NCI-H748 (cell line): ENCODE measurements around the gene ZNF81.
A peak's percentile ranks its signal among the peaks of the same experiment; 100 is the strongest.
"Not testable (repeated sequence)": the region's sequence is repeated elsewhere in the genome, so short reads cannot be mapped to it uniquely, and the experiment has no call there.

Experiments used
- DNase-seq: peaks from one replicate; lab custom pipeline; 2025; ENCODE audit not compliant: unreplicated experiment; lab: John Stamatoyannopoulos, UW

ZNF81 gene

GRCh38 chrX:47836164-47837072 lies at the start of gene ZNF81:
TSS of gene ZNF81 (plus strand) at chrX:47836902. CDS start at chrX:47846268, 9,366 bp downstream.
- peak; percentile 98 for DNase-seq

DNA sequence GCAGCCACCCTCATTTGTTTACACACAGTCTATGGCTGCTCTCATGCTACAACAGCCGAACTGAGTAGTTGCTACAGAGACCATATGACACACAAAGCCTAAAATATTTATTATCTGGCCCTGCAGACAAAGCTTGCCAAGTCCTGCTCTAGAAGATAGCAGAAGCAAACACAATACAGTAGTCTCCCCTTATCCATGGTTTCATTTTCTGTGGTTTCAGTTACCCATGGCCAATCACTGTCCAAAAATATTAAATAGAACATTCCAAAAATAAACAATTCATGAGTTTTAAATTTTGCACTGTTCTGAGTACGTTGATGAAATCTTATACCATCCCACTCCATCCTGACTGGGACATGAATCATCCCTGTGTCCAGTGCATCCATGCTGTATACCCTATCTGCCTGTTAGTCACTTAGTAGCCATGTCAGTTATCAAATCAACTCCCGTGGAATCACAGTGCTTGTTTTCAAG lies 40.2 kb upstream of the ZNF81 start:
- DNase-seq: no peak

DNA sequence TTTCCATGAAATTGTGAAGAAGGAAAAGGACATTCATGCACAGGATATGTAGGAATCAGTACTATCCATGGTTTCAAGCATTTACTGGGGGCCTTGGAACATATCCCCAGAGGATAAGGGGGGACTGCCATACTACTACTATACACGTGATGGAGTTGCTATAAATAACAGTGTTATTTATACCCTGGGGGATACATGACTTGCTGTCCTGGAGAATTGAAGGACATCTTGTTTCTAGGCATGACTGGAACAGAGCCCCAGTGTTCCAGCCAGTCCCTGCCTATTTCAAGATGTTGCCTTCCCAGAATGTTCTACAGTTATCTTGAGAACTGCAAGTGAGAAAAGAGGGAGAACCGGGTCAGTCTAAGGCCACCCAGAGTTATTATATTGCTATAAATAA lies 39.6 kb upstream of the ZNF81 start:
- no peak for DNase-seq

DNA sequence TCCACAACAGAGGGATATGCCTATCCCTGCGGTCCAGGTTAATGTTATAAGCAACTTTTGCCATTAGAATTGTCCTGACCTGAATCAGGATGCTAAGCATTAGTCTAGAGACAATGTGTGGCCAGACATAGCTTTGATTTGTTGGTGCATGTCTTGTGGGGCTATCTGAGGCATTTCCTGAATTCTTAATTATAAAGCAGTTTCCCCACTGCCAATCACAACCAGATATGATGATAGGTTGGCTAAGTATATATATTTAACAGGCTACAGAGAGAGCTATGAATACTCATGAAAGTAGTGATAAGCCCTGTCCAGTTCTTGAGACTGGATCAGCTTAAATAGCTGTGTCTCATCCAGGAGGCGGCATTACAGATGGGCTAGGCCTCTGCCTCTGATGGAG lies 37.8 kb upstream of the ZNF81 start:
- DNase-seq: no peak

- peak; percentile 35 for DNase-seq
Observed at GRCh38 chrX:47802589-47802988, 34.1 kb upstream of the ZNF81 start.

DNA sequence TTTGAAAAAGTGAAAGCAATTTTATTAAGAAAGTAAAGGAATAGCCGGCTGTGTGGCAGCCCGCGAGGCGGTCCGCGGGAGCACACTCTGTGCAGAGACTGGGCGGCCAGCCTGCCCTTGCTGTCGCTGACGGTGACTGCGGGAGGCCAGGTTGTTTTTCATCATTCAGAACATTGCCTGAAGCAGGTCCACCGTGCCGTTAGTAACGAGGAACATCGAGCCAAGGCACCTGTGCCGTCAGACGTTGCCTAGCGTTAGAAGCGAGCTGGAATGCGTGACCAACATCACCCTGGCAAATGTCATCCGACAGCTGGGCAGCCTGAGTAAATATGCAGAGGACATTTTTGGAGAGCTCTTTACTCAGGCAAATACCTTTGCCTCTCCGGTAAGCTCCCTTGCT lies 33.6 kb upstream of the ZNF81 start:
- peak; percentile 77 for DNase-seq

- DNase-seq: no peak
Observed at GRCh38 chrX:47804315-47804714, 32.4 kb upstream of the ZNF81 start.

DNA sequence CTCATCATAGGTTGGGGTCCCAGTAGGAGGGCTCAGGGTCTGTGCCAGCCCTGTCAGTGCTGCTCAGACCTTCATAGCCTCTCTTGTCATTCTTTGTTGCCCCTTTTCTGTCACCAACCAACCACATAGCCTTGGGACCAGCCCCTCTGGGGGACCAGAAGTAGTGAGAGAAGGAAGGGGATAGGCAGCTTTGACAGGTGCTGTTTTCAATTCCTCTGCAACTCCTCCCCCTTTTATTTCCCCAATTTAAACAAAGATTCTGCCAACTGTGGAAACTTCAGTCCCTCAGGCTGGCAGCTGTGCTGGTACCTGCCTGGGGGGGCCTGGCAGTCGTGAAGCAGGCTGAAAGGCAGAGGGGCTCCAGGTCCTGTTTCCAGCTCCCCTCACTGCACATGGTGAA lies 30.9 kb upstream of the ZNF81 start:
- DNase-seq: not testable (repeated sequence)

- DNase-seq: not testable (repeated sequence)
Observed at GRCh38 chrX:47806415-47807271, 30.1 kb upstream of the ZNF81 start.

- not testable (repeated sequence) for DNase-seq
Observed at GRCh38 chrX:47807272-47807538, 29.5 kb upstream of the ZNF81 start.

DNA sequence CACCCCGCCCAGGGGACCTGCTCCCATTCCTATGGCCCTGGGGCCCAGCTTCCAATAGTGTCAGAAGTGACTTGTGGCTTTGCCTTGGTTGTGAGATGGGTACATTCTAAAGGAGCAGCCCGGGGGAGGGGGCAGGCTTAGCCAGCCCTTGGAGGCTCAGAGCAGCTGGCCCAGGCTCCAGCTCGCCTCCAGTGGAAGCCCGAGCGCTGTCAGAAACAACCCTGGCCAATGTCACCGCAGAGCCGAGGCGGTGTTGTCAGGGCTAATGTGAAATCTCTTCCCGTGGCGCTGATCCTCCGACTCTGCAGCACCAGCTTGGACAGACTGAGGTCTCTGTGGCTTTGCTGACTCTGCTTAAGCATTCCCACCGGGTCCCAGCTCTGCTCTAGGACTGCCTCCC lies 29.2 kb upstream of the ZNF81 start:
- DNase-seq: no peak

GRCh38 chrX:47808904-47809788 lies 27.6 kb upstream of the ZNF81 start:
- DNase-seq: no peak

DNA sequence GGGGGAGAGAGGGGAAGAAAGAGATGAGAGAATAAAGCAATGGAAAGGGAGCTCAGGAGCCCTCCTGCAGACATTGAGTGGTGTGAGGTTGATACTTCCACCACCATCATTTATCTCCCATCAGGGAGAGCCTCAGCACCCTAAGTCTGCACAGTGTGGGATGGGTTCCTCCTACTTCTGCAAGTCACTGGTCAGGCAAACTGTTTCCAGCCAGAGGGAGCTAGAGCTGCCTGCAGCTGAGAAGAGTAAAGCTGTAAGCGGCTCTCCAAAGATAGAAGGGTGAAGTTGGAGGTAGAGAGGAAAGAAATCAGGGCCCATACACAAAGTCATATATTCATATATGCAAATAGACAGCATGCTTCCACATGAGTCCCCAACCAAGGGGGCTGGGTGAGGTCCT lies 21.9 kb upstream of the ZNF81 start:
- DNase-seq: no peak

DNA sequence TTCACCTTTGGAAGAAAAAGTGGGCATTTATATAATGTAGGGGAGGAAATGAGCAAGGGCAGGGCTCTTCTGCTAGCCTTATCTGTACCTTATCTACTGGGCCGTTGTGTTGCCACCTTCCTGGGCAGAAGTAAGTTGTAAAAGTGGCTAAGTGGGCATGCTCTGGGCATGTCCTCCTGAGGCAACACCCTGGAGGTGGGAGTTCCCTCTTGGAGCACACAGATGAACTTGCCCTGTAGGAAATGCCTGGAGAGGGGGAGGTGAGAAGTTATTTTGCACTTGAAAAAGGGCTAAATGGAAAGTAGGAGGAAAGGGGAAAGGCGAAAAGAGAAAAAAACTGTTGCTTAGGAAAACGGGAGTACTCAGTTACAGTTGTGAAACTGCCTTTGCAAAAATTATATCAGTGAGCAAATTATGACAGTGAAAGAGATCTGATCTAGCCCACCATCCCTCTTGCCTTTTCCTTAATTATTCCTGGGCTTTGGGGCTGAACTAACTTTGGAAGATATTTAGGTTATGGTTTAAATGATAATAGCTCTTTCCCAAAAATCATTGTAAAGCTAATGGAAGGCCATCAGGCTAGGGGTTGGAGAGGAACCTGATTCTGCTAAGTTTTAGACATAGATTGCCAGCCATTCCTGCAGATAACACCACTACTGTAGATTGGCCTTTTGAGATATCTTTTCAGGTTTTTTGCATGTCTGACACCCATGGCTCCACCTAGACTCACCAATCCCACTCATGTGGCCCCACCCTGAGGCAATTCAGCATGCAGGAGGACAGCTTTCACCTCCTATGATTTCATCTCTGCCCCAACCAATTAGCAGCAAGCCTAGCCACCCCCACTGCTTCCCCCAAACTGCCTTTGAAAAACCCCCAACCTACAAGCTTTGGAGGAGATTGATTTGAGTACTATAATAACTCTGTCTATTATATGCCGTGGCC lies 20.5 kb upstream of the ZNF81 start:
- DNase-seq: no peak

GRCh38 chrX:47817421-47817820 lies 19.3 kb upstream of the ZNF81 start:
- no peak for DNase-seq

- DNase-seq: no peak
Observed at GRCh38 chrX:47817897-47818296, 18.8 kb upstream of the ZNF81 start.

DNA sequence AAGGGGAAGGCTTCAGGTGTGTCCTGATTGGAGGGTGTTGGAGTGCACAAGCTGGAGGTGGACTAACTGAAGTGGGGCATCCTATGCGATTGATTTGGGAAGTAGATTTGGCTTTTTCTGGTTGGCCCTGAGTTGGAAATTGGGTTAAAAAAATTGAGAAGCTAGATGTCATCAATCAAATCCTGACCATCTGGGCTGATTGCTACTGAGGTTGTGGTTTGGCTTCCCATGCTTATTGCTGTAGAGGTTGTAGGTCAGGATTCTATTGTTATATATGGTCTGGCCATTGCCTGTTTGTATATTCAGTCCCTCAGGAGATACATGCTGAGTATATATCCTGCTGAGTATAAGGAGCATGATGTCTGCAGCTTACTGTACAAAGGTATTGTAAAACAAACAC lies 7.7 kb upstream of the ZNF81 start:
- no peak for DNase-seq

DNA sequence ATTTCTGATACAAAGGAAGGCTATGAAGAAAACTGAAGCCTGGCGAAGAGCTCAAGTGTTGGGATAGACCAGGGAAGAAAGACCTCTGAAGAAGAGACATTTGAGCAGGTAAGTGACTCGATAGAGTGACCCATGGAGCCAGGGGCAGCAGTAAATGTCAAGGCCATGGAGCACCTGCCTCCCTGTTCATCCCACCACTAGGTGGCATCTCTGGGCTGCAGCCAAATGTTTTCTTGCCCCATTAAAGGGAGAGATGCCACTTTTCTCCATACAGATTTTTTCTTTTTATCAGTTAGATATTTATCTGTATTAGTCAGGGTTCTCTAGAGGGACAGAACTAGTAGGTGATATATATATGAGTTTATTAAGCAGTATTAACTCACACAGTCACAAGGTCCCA lies 4.9 kb upstream of the ZNF81 start:
- DNase-seq: peak; percentile 59

DNA sequence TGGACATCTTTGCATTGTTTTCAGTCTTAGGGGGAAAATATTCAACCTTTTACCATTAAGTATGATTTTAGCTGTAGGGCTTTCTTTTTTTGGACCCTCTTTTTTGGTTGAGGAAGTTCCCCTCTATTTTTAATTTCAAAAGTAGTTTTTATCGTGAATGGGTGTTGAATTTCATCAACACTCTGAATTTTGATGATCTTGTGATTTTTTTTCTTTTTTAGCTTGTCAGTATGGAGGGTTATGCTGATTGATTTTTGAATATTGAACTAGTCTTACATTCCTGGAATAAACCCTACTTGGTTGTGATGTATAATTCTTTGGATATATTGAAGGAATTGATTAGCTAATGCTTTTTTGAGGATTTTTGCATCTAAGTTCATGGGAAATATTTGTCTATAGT lies 1.7 kb downstream of the ZNF81 start:
- no peak for DNase-seq

DNA sequence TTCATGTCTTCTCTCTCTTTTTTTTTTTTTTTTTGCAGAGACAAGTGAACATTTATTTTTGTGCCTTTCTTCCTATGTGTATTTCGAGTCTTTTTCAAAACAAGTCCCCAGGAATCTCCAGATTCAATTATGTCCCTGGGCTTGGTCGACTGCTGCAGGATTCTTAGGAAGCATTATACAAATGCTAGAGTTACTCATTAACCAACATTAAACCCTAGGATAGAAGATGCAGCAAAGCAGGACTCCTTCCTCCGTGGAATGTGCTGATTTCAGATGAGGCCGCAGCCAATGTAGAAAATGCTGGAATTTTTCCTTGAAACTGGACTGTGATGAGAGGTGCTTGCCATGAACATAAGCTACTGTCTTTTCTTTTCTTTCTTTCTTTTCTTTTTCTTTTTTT lies 3.4 kb downstream of the ZNF81 start:
- no peak for DNase-seq
